Activated CD4-positive, CD25-positive, alpha-beta regulatory T cell (primary cell): ENCODE measurements around the gene SLCO2B1.

Experiments
- DNase-seq, 4 experiments: peaks; one replicate each; lab custom pipeline; 2025; lab: John Stamatoyannopoulos, UW

SLCO2B1 gene

GRCh38 chr11:75219869-75220268, 69.0 kb downstream of the SLCO2B1 start:
- DNase-seq = no peak

- DNase-seq = no peak
Measured at GRCh38 chr11:75223954-75224643, 73.2 kb downstream of the SLCO2B1 start.

- DNase-seq = no peak
Measured at GRCh38 chr11:75225794-75226193, 74.9 kb downstream of the SLCO2B1 start.

DNA sequence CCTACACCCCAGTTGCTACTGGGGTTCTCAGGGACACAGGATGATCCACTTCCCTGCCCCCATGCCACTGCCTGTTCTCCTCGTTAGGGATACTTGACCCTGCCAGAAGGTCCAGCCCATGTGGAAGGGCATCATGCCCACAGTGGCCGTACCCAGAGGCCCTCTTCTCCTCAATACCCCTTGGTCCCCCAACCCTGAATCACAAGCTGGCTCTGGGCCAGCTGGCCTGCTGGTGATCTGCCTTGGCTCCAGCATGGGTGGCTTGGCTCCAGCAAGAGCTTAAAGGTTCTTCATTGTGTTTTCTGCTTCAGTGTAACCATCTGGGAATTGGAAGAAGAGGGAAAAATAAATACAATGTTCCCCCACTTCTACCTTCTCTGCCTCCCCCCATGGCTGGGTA, 78.6 kb downstream of the SLCO2B1 start:
- no peak for DNase-seq

DNA sequence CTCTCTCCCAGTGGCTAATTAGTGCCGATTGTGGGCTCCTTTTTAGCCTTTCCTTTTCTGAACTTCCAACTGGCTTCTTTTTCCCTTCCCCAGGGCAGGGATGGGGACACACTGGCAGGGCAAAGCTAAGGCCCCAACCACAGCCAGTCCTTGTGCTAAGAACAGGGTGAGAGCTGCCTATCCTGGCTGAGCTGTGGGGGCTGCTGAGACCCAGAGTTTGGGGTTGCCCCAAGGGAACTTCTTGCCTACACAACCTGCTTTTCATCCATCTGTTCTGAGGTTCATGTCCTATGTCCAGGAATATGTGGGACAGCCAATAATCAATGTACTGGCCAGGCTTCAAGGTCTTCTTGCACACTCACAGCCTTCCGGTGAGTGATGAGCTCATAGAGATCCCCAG, 79.7 kb downstream of the SLCO2B1 start:
- no peak for DNase-seq

GRCh38 chr11:75233754-75234172, 82.9 kb downstream of the SLCO2B1 start:
- no peak for DNase-seq

DNA sequence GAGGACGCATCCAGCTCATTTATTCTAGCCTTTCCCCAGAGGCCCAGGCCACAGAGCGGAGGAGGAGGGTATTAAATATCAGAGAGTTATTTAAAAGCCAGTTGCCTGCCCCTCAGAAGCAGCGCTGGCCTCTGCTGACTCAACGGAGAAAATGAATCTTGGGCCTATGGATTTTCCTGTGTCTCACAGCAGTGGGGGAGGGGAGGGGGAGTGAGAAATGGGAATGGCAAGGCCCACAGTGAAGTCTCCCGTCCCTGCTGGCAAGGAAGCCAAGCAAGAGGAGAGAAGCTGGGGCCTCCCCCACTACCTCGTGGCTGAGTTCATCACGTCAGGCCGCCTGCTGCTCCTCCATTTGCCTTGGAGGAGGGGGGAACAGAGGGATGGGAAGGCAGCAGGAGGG, 85.2 kb downstream of the SLCO2B1 start:
- no peak for DNase-seq

DNA sequence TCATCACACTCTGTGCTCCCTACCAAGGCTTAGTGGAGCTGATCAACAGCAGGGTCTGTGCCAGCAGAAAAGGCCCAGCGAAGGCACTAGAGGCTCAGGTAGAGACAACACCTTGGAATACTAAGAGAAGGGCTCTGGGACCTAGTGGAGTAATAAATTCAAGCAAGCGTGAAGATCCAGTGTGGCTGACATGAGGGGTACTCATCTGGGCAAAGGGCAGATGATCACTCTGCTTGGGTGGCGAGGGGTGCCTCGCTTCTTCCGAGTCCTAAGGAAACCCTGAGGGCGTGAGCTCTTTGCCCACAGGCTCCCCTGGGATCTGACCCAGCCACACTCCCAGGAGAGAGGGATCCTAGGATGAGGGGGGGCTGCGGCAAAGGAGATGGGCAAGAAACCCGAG, 86.1 kb downstream of the SLCO2B1 start:
- no peak for DNase-seq

- DNase-seq = no peak
Measured at GRCh38 chr11:75238595-75239440, 87.9 kb downstream of the SLCO2B1 start.

DNA sequence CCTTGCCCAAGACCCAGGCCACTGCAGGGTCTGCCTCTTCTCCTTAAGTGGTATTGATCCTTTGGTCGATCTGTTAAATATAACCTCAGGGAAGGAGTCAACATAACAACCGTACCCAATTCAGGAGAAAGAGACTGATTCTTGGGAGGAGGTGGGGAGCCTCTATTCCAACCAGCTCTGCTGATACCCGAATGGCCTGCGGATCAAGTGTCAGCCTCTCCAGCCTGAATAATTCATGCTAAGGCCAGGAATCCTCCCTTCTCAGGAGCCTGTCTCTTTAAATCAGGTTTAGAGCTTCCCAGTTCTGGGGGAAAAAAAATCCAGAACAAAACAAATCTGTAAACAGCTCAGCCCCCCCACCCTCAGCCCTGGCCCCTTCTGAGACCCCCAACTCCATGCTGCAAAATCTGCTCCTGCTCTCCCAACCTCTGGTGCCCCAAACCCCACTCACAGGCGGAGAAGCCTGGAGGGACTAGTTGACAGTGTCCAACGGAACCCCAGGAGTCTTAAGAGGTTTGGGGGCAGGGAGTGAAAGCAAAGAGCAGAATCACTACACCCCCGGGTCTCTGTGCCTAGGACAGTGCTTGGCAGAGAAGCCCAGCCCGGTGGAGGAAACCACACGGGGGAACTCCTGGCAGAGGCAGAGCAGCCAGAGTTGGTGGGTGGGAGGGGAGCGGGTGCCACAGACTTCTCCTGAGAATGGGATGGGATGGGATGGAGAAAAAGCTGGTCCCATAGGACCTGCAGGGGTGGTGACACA, 88.8 kb downstream of the SLCO2B1 start:
- no peak for DNase-seq

GRCh38 chr11:75240311-75241035, 89.6 kb downstream of the SLCO2B1 start, which contains the start of gene TPBGL:
TSS of gene TPBGL (plus strand) at chr11:75240774. CDS start at chr11:75241050, 276 bp downstream.
- no peak for DNase-seq

DNA sequence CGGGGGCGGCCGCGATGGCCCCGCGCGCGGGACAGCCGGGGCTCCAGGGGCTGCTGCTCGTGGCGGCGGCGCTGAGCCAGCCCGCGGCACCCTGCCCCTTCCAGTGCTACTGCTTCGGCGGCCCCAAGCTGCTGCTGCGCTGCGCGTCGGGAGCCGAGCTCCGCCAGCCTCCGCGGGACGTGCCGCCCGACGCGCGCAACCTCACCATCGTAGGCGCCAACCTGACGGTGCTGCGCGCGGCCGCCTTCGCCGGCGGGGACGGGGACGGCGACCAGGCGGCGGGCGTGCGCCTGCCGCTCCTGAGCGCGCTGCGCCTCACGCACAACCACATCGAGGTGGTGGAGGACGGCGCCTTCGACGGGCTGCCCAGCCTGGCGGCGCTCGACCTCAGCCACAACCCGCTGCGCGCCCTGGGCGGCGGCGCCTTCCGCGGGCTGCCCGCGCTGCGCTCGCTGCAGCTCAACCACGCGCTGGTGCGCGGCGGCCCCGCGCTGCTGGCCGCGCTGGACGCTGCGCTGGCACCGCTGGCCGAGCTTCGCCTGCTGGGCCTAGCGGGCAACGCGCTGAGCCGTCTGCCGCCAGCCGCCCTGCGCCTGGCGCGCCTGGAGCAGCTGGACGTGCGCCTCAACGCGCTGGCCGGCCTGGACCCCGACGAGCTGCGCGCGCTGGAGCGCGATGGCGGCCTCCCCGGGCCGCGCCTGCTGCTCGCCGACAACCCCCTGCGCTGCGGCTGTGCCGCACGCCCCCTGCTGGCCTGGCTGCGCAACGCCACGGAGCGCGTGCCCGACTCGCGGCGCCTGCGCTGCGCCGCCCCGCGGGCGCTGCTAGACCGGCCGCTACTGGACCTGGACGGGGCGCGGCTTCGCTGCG, 90.4 kb downstream of the SLCO2B1 start:
- peak; percentile 77 to 83 (median 80) for DNase-seq

GRCh38 chr11:75241906-75242644, 91.2 kb downstream of the SLCO2B1 start:
- peak in 1 of 4 experiments; percentile 28 for DNase-seq

DNA sequence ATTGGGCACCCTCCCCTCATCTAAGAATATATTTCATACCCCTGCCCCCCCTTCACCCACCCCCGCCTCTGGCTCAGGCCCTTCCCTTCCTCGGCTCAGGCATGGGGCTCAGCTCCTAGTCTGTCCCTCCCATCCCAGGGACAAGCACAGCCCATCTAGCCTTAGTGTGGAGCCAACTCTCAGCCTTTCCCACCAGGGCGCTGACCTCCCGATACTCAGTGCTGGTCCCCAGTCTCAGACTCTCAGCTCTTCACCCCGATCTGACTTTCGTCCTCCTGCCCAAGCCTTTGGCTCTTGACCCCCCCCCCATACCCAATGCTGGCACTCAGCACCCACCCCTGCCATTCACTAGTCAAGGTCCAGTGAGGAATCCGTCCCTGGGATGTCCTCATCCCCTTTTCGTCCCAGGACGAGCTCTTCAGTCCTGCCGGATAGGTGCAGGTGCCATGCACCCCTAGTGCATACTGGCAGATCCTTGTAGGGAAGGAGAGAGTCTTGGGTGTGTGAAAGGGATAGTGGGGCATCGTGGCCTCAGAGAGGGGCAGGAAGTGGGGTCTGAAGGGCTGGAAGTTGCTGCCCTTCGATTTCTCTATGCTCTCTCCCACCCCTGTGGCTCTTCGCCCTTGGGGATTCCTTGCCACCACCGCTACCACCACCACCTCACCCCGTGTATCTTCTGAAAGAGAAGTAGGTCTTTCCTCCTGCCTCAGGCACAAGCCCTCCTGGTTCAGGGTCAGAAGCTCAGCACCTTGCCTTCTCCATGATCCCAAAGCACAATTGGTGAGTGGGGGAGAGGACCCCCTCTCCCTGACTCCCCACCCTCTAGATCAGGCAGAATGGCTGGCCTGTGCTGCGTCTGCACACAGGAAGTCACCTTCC, 92.1 kb downstream of the SLCO2B1 start:
- DNase-seq = no peak

GRCh38 chr11:75244052-75244814, 93.3 kb downstream of the SLCO2B1 start:
- DNase-seq = no peak

- no peak for DNase-seq
Measured at GRCh38 chr11:75245356-75246005, 94.6 kb downstream of the SLCO2B1 start.

DNA sequence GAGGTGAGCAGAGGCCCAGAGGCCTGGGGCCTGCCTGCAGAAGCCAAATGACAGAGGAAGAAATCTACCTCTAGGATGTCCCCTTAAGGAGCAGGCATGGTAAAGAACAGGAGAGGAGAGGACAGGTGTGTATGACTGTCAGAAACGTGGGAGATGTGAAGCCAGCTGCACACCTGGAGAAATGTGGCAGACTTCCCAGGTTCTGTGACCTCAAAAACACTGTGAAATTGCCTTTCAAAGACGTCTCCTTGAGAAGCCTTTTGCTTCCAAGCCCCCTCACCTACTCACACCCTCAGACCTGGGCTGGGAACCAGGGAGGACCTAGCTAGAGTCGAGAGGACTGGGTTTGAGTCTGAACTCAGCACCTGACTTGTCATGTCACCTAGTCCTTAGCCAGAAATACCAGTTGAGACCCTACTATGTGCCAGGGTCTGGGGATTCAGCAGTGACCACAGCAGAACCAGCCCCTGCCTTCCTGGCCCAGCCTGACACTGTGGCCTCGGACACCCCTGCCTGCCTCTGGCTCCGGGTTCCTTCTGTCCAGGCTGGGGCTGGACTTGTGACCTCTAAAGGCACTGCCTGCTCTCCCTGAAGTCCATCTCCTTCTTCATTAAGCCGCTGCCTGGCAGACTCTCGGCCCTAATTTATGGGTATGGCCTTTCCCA, 95.2 kb downstream of the SLCO2B1 start:
- DNase-seq = no peak
